Endothelial cell of umbilical vein (primary cell): Measurements from ENCODE around the gene LMO7. TPM values are rescaled to one million over a fixed set of nuclear protein-coding genes. Genes with fewer than 3 reads are reported as not detected.

Source experiments
- BruUV-seq: library from RNA; stranded (reverse); fragments of 400-500 nt; replicated peaks from 2 replicates; lab custom pipeline; 2021; lab: Mats Ljungman, UMichigan
- CTCF ChIA-PET: fragments of 300-600, 350-600 bp; sonication (Branson Sonifier 250); formaldehyde crosslinking; loops from one replicate; lab custom pipeline; 2021; ENCODE audit warnings: antibody characterized with exemption, inconsistent platforms; lab: Charles Lee
- POLR2A ChIA-PET: fragments of 300-600, 350-600 bp; sonication (Branson Sonifier 250); formaldehyde crosslinking; loops from one replicate; lab custom pipeline; 2021; ENCODE audit warnings: antibody characterized with exemption, inconsistent platforms; lab: Charles Lee
- DNase-seq: peaks from one replicate; pipeline ENCODE4 v3.0.0-alpha.2; 2011; ENCODE audit warnings: low read depth, low spot score
- FAIRE-seq: peaks from 2 replicates; lab custom pipeline; 2011; peaks lifted over from hg19 to GRCh38; lab: Jason Lieb, UNC
- H2AFZ ChIP-seq: 2 replicates; pipeline ENCODE4 v1.6.0; 2012; ENCODE audit warnings: low read depth, low read length, control low read depth, inconsistent platforms
- H3K27ac ChIP-seq: 2 replicates; pipeline ENCODE4 v1.5.1; 2011; ENCODE audit warnings: low read depth, mild to moderate bottlenecking, control low read depth, low read length, moderate library complexity; ENCODE audit not compliant: insufficient read depth
- H3K27me3 ChIP-seq, 2 experiments: 2 replicates each; pipeline versions ENCODE4 v1.6.0 to v1.6.1; 2011; ENCODE audit warnings: low read length in 2 of 2, mixed read lengths in 1 of 2; ENCODE audit not compliant: control insufficient read depth in 2 of 2, insufficient read depth in 2 of 2
- H3K36me3 ChIP-seq, 2 experiments: 2 replicates in 1 of 2; 3 replicates in 1 of 2; pipeline ENCODE4 v1.5.1; 2011; ENCODE audit warnings: low read length in 2 of 2, mild to moderate bottlenecking in 1 of 2, moderate library complexity in 1 of 2; ENCODE audit not compliant: control insufficient read depth in 2 of 2, insufficient read depth in 2 of 2; ENCODE audit errors: extremely low read depth in 1 of 2
- H3K4me1 ChIP-seq: 3 replicates; pipeline ENCODE4 v1.5.1; 2011; ENCODE audit warnings: mild to moderate bottlenecking, low read length; ENCODE audit not compliant: control insufficient read depth, insufficient read depth; ENCODE audit errors: extremely low read depth
- H3K4me2 ChIP-seq: 2 replicates; pipeline ENCODE4 v1.6.1; 2011; ENCODE audit warnings: low read length, control low read depth, mixed read lengths; ENCODE audit not compliant: insufficient read depth
- H3K4me3 ChIP-seq, 3 experiments: fragments of 200-600 bp in 1 of 3; sonication (generic), shearing (Covaris generic) in 1 of 3; replicated peaks in 1 of 3; 2 replicates each; pipeline ENCODE4 v1.5.1; 2011 to 2016; ENCODE audit warnings: control low read depth in 3 of 3, low read length in 3 of 3, mild to moderate bottlenecking in 2 of 3, inconsistent platforms in 1 of 3, low read depth in 1 of 3, moderate library complexity in 1 of 3; ENCODE audit not compliant: insufficient read depth in 1 of 3
- H3K79me2 ChIP-seq: 2 replicates; pipeline ENCODE4 v1.6.0; 2012; ENCODE audit warnings: low read length, inconsistent platforms; ENCODE audit not compliant: control insufficient read depth, insufficient read depth
- H3K9ac ChIP-seq: replicated peaks from 2 replicates; pipeline ENCODE3; 2011; ENCODE audit warnings: low read length, control low read depth; ENCODE audit not compliant: insufficient read depth; ENCODE audit errors: extremely low read depth
- H3K9me1 ChIP-seq: replicated peaks from 3 replicates; pipeline ENCODE4 v1.6.0; 2011; ENCODE audit warnings: mild to moderate bottlenecking, low read length; ENCODE audit not compliant: control insufficient read depth, insufficient read depth; ENCODE audit errors: extremely low read depth
- H3K9me3 ChIP-seq: replicated peaks from 2 replicates; pipeline ENCODE4 v1.5.1; 2012; ENCODE audit warnings: low read length, inconsistent platforms; ENCODE audit not compliant: control insufficient read depth, insufficient read depth
- H4K20me1 ChIP-seq: replicated peaks from 2 replicates; pipeline ENCODE3; 2011; ENCODE audit warnings: mild to moderate bottlenecking, low read length; ENCODE audit not compliant: control insufficient read depth, insufficient read depth; ENCODE audit errors: extremely low read depth
- EZH2 ChIP-seq: IDR thresholded peaks from 2 replicates; pipeline ENCODE4 v1.6.1; 2012; ENCODE audit warnings: borderline replicate concordance, low read depth, mild to moderate bottlenecking, moderate library complexity, low read length, inconsistent platforms; ENCODE audit not compliant: severe bottlenecking
- FOS ChIP-seq: IDR thresholded peaks from 2 replicates; pipeline ENCODE4 v1.6.1; 2011; ENCODE audit warnings: mild to moderate bottlenecking, low read length, moderate library complexity, borderline replicate concordance; ENCODE audit not compliant: insufficient read depth
- GATA2 ChIP-seq: IDR thresholded peaks from 2 replicates; pipeline ENCODE4 v1.7.0; 2011; ENCODE audit warnings: low read depth, mild to moderate bottlenecking, moderate library complexity, mixed read lengths, low read length; ENCODE audit not compliant: insufficient read length, insufficient read depth
- JUN ChIP-seq: IDR thresholded peaks from 2 replicates; pipeline ENCODE4 v1.6.1; 2011; ENCODE audit warnings: borderline replicate concordance, low read depth; ENCODE audit not compliant: insufficient read length, insufficient read depth
- MAX ChIP-seq: IDR thresholded peaks from 2 replicates; pipeline ENCODE4 v1.6.1; 2011; ENCODE audit not compliant: insufficient read depth, insufficient read length
- MYC ChIP-seq: IDR thresholded peaks from one replicate; pipeline ENCODE4 v1.6.1; 2011; ENCODE audit warnings: mild to moderate bottlenecking, low read depth, low read length
- POLR2A ChIP-seq: IDR thresholded peaks from 2 replicates; pipeline ENCODE4 v1.6.1; 2012; ENCODE audit warnings: low read depth, mild to moderate bottlenecking, control low read depth, low read length
- POLR2AphosphoS5 ChIP-seq: IDR thresholded peaks from 2 replicates; pipeline ENCODE4 v1.6.1; 2012; ENCODE audit warnings: low read depth, mild to moderate bottlenecking, control low read depth, low read length, moderate library complexity; ENCODE audit not compliant: insufficient read depth
- dilution Hi-C: fragments of 300-500 bp; cut with MboI; formaldehyde crosslinking; loops from one replicate; pipeline ENCODE4 v1.15.0; 2019; ENCODE audit warnings: low sequenced_read_pairs; ENCODE audit not compliant: extremely low pct_ligation_motif_present
- intact Hi-C: fragments of 100-400 bp; cut with micrococcal nuclease; formaldehyde crosslinking; loops from one replicate; pipeline ENCODE4 v1.10.0; 2022
- polyA plus RNA-seq, 4 experiments: library from polyadenylated mRNA; depleted of rRNA in 3 of 4; stranded (reverse) in 3 of 4; unstranded in 1 of 4; fragments of >200 nt; gene quantifications; 2 replicates each; pipeline versions ENCODE4 v1.2.1 to v1.2.3, GENCODE V29; 2011 to 2012; ENCODE audit warnings: missing spikeins in 1 of 4
- total RNA-seq: library from RNA; stranded (reverse); gene quantifications from 2 replicates; pipeline ENCODE4 v1.2.3, GENCODE V29; 2021
- TF ChIP-seq, protein P1 (sequence below), 2 donors: IDR thresholded peaks; 1 replicate in 1 of 2; 2 replicates in 1 of 2; pipeline ENCODE4 v1.5.1; 2011; ENCODE audit warnings: low read length in 2 of 2, mild to moderate bottlenecking in 2 of 2, moderate library complexity in 2 of 2, control low read depth in 1 of 2, inconsistent platforms in 1 of 2, low read depth in 1 of 2; ENCODE audit not compliant: insufficient read depth in 1 of 2; ENCODE audit errors: extremely low read depth in 1 of 2

LMO7 gene
- total and polyA plus RNA-seq, 2 donors (not counting 3 experiments of a cell fraction or from before 2014, with no cell fraction given) = 10.5 to 21.1 TPM

GRCh38 chr13:75738841-75739240 lies 102.7 kb downstream of the LMO7 start:
- intact Hi-C loops (no loop called here), dilution Hi-C loops (no loop called here)
- Histone ChIP-seq H3K9me1 (no peaks in the 10 kb centered on the region), H3K9me3 (no peaks in the 10 kb centered on the region), H3K4me2 (no peak overlapping the region), H3K4me3 (no peak overlapping the region), H3K36me3 (no peaks in the 10 kb centered on the region), H3K27ac (no peak overlapping the region), H4K20me1 (no peaks in the 10 kb centered on the region), H3K9ac (no peak overlapping the region), H2AFZ (no peak overlapping the region), H3K27me3 (no peaks in the 10 kb centered on the region), H3K79me2 (no peaks in the 10 kb centered on the region), H3K4me1 (no peaks in the 10 kb centered on the region)
- TF ChIP-seq POLR2A (no peak), MYC (no peak), JUN (no peak), MAX (no peak), FOS (no peak), POLR2AphosphoS5 (no peak), GATA2 (no peak), EZH2 (no peak)
- TF ChIP-seq, protein P1, sequence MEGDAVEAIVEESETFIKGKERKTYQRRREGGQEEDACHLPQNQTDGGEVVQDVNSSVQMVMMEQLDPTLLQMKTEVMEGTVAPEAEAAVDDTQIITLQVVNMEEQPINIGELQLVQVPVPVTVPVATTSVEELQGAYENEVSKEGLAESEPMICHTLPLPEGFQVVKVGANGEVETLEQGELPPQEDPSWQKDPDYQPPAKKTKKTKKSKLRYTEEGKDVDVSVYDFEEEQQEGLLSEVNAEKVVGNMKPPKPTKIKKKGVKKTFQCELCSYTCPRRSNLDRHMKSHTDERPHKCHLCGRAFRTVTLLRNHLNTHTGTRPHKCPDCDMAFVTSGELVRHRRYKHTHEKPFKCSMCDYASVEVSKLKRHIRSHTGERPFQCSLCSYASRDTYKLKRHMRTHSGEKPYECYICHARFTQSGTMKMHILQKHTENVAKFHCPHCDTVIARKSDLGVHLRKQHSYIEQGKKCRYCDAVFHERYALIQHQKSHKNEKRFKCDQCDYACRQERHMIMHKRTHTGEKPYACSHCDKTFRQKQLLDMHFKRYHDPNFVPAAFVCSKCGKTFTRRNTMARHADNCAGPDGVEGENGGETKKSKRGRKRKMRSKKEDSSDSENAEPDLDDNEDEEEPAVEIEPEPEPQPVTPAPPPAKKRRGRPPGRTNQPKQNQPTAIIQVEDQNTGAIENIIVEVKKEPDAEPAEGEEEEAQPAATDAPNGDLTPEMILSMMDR (IDR thresholded peaks at IDR 0.05; ENCODE audit: extremely low read depth in 1 of 2, insufficient read depth in 1 of 2, low read depth in 1 of 2, low read length in 2 of 2) = no peak
- CTCF ChIA-PET = interaction anchor here (0.6 to 1.9 kb wide), 5 partner anchors 21 to 123 kb away, joined by 3 to 5 read pairs (median 4); no protein-coding TSS in a partner anchor
- no TSS peak for BruUV-seq
- FAIRE-seq (no peak), DNase-seq (no peak)
- POLR2A ChIA-PET = no interaction called here
